ENCODE results near the gene LRRFIP2.
"Not testable (repeated sequence)": the region's sequence is repeated elsewhere in the genome, so short reads cannot be mapped to it uniquely, and the experiment has no call there.

The LRRFIP2 gene

DNA sequence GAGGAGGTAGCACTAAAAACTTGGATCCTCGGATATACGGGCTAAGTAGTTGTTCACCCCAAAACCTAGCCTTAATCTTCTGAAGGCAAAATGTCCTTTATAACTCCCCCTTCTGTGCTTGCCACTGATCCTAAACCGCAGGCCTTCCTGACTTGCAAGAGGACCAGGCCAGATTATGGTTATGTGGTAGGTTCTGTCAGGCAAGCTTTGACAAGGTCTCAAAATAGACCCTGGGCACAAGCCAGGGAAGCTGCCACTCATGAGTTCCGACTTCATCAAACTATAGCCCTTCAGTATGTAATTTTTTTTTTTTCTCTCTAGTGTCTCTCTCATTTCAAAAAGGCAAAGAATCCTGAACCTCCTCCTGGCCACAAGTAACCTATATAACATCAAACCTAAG, 3.2 kb downstream of the LRRFIP2 start:
- Mint-ChIP-seq H3K36me3 (peaks cover 3 to 24% of the 10 kb centered on the region in 2 donors), H3K9me3 (no peaks in the 10 kb centered on the region), H3K4me1 (peaks cover 16 to 36% of the 10 kb centered on the region in 2 donors), H3K27me3 (no peaks in the 10 kb centered on the region), H3K27ac (no peak overlapping the region), H3K4me3 (no peak overlapping the region)
- DNase-seq: no peak
- no peak for ATAC-seq (replicated peaks)

DNA sequence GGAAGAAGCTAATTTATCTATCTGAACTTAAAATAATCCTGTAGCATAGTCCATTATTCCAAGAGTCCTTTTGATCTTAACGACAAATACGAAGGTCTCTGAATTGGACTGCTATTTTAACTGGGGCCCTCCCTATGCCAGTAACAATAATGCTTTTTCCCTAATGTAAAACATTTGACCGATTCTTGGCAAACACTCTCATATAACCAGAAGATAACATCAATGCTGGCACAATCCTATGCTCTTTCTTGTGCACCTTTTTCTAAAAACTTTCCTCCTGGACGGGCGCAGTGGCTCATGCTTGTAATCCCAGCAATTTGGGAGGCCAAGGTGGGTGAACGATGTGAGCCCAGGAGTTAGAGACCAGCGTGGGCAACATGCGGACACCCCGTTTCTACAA, 3.9 kb downstream of the LRRFIP2 start:
- H3K36me3 Mint-ChIP-seq: peaks cover 7 to 29% of the 10 kb centered on the region in 2 donors
- peaks cover 15 to 36% of the 10 kb centered on the region in 2 donors for H3K4me1 Mint-ChIP-seq
- H3K27ac Mint-ChIP-seq: no peak overlapping the region
- no peak overlapping the region for H3K4me3 Mint-ChIP-seq
- no peaks in the 10 kb centered on the region for H3K9me3 Mint-ChIP-seq
- DNase-seq (no peak), ATAC-seq (replicated peaks) (no peak)
- H3K27me3 Mint-ChIP-seq: no peaks in the 10 kb centered on the region

GRCh38 chr3:37170060-37170459, 4.3 kb downstream of the LRRFIP2 start:
- DNase-seq: no peak
- Mint-ChIP-seq H3K27me3 (no peaks in the 10 kb centered on the region), H3K27ac (no peak overlapping the region), H3K4me3 (no peak overlapping the region), H3K4me1 (peaks cover 11 to 32% of the 10 kb centered on the region in 2 donors), H3K36me3 (peaks cover 7 to 31% of the 10 kb centered on the region in 2 donors), H3K9me3 (no peaks in the 10 kb centered on the region)
- ATAC-seq (replicated peaks): no peak

GRCh38 chr3:37168896-37169295, 5.5 kb downstream of the LRRFIP2 start:
- ATAC-seq (replicated peaks) (no peak), DNase-seq (no peak)
- no peaks in the 10 kb centered on the region for H3K9me3 Mint-ChIP-seq
- H3K36me3 Mint-ChIP-seq: peaks cover 7 to 31% of the 10 kb centered on the region in 2 donors
- H3K4me3 Mint-ChIP-seq: no peak overlapping the region
- H3K27me3 Mint-ChIP-seq: no peaks in the 10 kb centered on the region
- no peak overlapping the region for H3K27ac Mint-ChIP-seq
- H3K4me1 Mint-ChIP-seq: peaks cover 6 to 20% of the 10 kb centered on the region in 2 donors

DNA sequence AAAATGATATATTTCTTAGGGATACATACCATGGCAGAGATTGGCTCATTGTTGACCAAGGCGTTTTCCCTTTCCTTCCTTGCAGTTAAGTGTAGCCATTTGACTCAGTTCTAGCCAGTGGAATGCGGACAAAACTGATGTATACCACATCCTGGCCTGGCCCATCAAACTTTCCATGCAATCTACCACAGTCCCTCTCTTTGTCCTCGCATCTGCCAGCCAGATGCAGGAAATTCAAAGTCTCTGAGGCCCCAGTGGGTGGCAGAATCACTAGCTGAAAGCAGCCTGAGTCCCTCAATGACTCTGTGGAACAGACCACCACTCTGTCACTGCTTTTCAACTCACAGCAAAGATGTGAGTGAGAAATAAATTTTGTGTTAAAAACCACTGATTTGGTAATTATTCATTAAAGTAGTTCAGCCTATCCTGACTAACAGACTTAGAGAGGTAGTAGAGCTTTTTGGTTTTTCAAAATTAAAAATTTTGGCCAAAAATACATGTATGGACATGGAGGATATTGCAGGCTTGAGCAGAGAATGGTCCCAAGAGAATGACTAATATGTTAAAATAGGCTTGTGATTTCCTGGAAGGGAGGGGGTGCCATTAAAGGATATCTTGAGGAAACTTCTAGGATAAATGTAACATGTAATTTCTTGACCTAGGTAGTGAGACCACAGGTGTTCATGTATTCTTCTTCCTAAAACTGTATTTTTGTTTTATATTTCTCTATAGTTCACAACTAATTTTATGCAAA, 10.9 kb downstream of the LRRFIP2 start:
- Mint-ChIP-seq H3K36me3 (peaks cover 21 to 41% of the 10 kb centered on the region in 2 donors), H3K27ac (no peak overlapping the region), H3K4me1 (peaks cover 15 to 32% of the 10 kb centered on the region in 2 donors), H3K27me3 (no peaks in the 10 kb centered on the region), H3K9me3 (no peaks in the 10 kb centered on the region), H3K4me3 (no peak overlapping the region)
- DNase-seq (no peak), ATAC-seq (replicated peaks) (peak; percentile 27 to 56)

GRCh38 chr3:37162501-37163245, 11.7 kb downstream of the LRRFIP2 start:
- H3K36me3 Mint-ChIP-seq: peaks cover 22 to 38% of the 10 kb centered on the region in 2 donors
- peak in 1 of 2 donors; percentile 67 for ATAC-seq (replicated peaks)
- H3K4me1 Mint-ChIP-seq: peaks cover 15 to 36% of the 10 kb centered on the region in 2 donors
- H3K4me3 Mint-ChIP-seq: no peak overlapping the region
- H3K9me3 Mint-ChIP-seq: no peaks in the 10 kb centered on the region
- H3K27me3 Mint-ChIP-seq: no peaks in the 10 kb centered on the region
- no peak overlapping the region for H3K27ac Mint-ChIP-seq
- no peak for DNase-seq

- no peaks in the 10 kb centered on the region for H3K9me3 Mint-ChIP-seq
- DNase-seq (no peak), ATAC-seq (replicated peaks) (no peak)
- H3K4me3 Mint-ChIP-seq: no peak overlapping the region
- peaks cover 17 to 36% of the 10 kb centered on the region in 2 donors for H3K4me1 Mint-ChIP-seq
- H3K36me3 Mint-ChIP-seq: peaks cover 19 to 37% of the 10 kb centered on the region in 2 donors
- H3K27me3 Mint-ChIP-seq: no peaks in the 10 kb centered on the region
- H3K27ac Mint-ChIP-seq: no peak overlapping the region
Observed at GRCh38 chr3:37161351-37161750, 13.0 kb downstream of the LRRFIP2 start.

GRCh38 chr3:37155782-37156181, 18.6 kb downstream of the LRRFIP2 start:
- no peak for DNase-seq
- no peak for ATAC-seq (replicated peaks)
- Mint-ChIP-seq H3K27me3 (no peaks in the 10 kb centered on the region), H3K9me3 (no peaks in the 10 kb centered on the region), H3K4me3 (no peak overlapping the region), H3K27ac (no peak overlapping the region), H3K4me1 (peaks cover 2 to 11% of the 10 kb centered on the region in 2 donors), H3K36me3 (peaks cover 12 to 33% of the 10 kb centered on the region in 2 donors)

DNA sequence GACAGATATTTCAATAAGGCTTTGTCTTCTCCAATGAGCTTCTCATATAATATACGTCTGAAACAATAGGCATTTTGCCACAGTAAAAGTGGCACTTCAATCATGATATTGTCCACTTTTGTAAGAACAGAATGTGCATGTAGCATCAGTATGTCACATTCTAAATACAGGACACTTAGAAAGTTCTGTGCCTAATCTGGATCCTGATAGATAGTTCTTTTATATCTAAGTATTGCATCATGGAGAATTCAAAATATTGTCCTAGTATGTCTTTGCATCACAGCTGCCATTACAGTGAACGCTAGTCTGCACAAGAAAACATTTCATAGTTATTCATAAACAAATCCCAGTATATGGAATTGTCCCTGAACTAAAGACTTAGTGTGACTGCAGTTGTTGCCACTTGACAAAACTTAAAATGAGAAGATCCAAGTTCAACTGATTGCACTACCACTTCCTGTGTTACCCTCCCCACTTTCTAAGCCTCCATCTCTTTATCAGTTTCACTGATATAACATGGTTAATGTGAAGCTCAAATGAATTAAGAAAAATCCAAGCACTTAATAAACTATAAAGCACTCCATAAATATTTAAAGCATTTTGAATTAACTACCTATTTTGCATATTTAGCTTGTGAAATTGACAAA, 19.6 kb downstream of the LRRFIP2 start:
- ATAC-seq (replicated peaks): no peak
- H3K27ac Mint-ChIP-seq: no peak overlapping the region
- no peak overlapping the region for H3K4me3 Mint-ChIP-seq
- no peak for DNase-seq
- H3K27me3 Mint-ChIP-seq: no peaks in the 10 kb centered on the region
- H3K36me3 Mint-ChIP-seq: peaks cover 9 to 30% of the 10 kb centered on the region in 2 donors
- H3K4me1 Mint-ChIP-seq: peaks cover 2 to 11% of the 10 kb centered on the region in 2 donors
- H3K9me3 Mint-ChIP-seq: no peaks in the 10 kb centered on the region

DNA sequence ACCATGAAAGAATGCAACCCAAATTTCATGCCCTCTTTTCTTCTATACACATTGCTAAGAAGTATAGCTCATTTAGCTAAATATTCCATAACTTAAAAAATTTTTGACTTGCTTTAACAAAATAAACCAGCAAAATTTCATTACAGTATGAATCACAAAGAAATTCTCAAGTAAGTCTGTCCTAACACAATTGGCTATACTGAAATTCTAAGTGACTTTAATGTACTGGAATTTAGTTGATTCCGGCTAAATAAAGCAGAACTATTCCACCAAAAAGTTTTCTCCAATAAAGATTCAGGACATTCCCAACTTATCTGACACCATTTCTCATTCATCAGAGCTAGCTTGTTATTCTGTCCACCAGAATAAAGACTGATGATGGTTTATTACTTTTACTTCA, 23.8 kb downstream of the LRRFIP2 start:
- Mint-ChIP-seq H3K4me1 (peaks cover 11 to 17% of the 10 kb centered on the region in 2 donors), H3K4me3 (no peak overlapping the region), H3K27ac (no peak overlapping the region), H3K9me3 (no peaks in the 10 kb centered on the region), H3K36me3 (peaks cover 20 to 33% of the 10 kb centered on the region in 2 donors), H3K27me3 (no peaks in the 10 kb centered on the region)
- DNase-seq (no peak), ATAC-seq (replicated peaks) (no peak)

DNA sequence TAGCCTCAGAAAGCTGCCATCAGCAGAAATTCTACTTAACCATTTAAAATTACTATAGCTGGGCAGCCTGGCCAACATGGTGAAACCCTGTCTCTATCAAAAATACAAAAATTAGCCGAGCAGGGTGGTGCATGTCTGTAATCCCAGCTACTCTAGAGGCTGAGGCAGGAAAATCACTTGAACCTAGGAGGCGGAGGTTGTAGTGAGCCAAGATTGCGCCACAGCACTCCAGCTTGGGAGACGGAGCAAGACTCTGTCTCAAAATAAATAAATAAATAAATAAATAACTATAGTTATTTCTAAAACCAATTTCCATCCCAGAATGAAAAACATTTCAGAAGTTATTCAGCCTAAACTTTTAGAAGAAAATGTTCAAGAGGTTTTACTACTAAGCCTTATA, 25.1 kb downstream of the LRRFIP2 start:
- peaks cover 26 to 38% of the 10 kb centered on the region in 2 donors for H3K36me3 Mint-ChIP-seq
- no peaks in the 10 kb centered on the region for H3K9me3 Mint-ChIP-seq
- no peaks in the 10 kb centered on the region for H3K27me3 Mint-ChIP-seq
- peaks cover 13 to 20% of the 10 kb centered on the region in 2 donors for H3K4me1 Mint-ChIP-seq
- H3K4me3 Mint-ChIP-seq: no peak overlapping the region
- H3K27ac Mint-ChIP-seq: no peak overlapping the region
- ATAC-seq (replicated peaks) (no peak), DNase-seq (no peak)

- peaks cover 13 to 20% of the 10 kb centered on the region in 2 donors for H3K4me1 Mint-ChIP-seq
- H3K36me3 Mint-ChIP-seq: peaks cover 26 to 35% of the 10 kb centered on the region in 2 donors
- no peaks in the 10 kb centered on the region for H3K27me3 Mint-ChIP-seq
- ATAC-seq (replicated peaks) (no peak), DNase-seq (no peak)
- no peak overlapping the region for H3K4me3 Mint-ChIP-seq
- H3K9me3 Mint-ChIP-seq: no peaks in the 10 kb centered on the region
- H3K27ac Mint-ChIP-seq: no peak overlapping the region
Observed at GRCh38 chr3:37148208-37148607, 26.2 kb downstream of the LRRFIP2 start.

GRCh38 chr3:37147666-37148065, 26.7 kb downstream of the LRRFIP2 start:
- no peaks in the 10 kb centered on the region for H3K27me3 Mint-ChIP-seq
- H3K36me3 Mint-ChIP-seq: peaks cover 32 to 41% of the 10 kb centered on the region in 2 donors
- no peak overlapping the region for H3K4me3 Mint-ChIP-seq
- H3K9me3 Mint-ChIP-seq: peaks cover 0 to 2% of the 10 kb centered on the region in 2 donors
- no peak for DNase-seq
- ATAC-seq (replicated peaks): no peak
- peaks cover 13 to 20% of the 10 kb centered on the region in 2 donors for H3K4me1 Mint-ChIP-seq
- no peak overlapping the region for H3K27ac Mint-ChIP-seq

- not testable (repeated sequence) for H3K9me3 Mint-ChIP-seq; DNase-seq; ATAC-seq (replicated peaks); H3K27ac Mint-ChIP-seq; H3K4me3 Mint-ChIP-seq; H3K27me3 Mint-ChIP-seq
- Mint-ChIP-seq H3K4me1 (peaks cover 13 to 20% of the 10 kb centered on the region in 2 donors), H3K36me3 (peaks cover 32 to 41% of the 10 kb centered on the region in 2 donors)
Observed at GRCh38 chr3:37146927-37147326, 27.5 kb downstream of the LRRFIP2 start.
